ENCODE data around the gene KRTAP9-3. TPM values are rescaled to one million over a fixed set of nuclear protein-coding genes. Genes with fewer than 3 reads are reported as not detected.

The KRTAP9-3 gene
- total and polyA plus RNA-seq, 2 donors (not counting 3 experiments of a cell fraction or from before 2014, with no cell fraction given) = not detected

DNA sequence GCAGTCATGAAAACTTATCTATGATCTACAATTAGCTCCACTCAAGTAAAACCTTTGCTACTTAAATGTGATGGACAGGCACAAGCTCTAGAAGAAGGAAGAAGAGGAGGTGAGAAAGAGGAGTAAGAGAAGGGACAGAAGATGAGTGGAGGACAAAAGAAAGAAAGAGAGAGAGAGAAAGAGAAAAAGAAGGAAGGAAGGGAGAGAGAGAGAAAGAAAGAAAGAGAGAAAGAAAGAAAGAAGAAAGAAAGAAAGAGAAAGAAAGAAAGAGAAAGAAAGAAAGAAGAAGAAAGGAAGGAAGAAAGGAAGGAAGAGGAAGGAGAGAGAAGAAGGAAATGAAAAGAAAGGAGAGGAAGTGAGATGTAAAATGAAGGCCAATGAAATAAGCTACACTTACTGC, 2.2 kb upstream of the KRTAP9-3 start:
- H3K9me3 ChIP-seq (replicated peaks; ENCODE audit: control insufficient read depth, insufficient read depth, low read length) = no peaks in the 10 kb centered on the region
- intact Hi-C loops (cut with micrococcal nuclease) (no loop called here), dilution Hi-C loops (cut with MboI; ENCODE audit: extremely low pct_ligation_motif_present, low sequenced_read_pairs) (no loop called here)
- no peak for FAIRE-seq
- ChIA-PET CTCF (no interaction called here), POLR2A (no interaction called here)
- DNase-seq (ENCODE audit: low read depth, low spot score) = no peak
- H3K36me3 ChIP-seq (ENCODE audit: control insufficient read depth in 2 of 2, extremely low read depth in 1 of 2, insufficient read depth in 2 of 2, low read length in 2 of 2) = no peaks in the 10 kb centered on the region
- no peak overlapping the region for H3K9ac ChIP-seq (replicated peaks; ENCODE audit: extremely low read depth, insufficient read depth, low read length)
- H4K20me1 ChIP-seq (replicated peaks; ENCODE audit: control insufficient read depth, extremely low read depth, insufficient read depth, low read length) = no peaks in the 10 kb centered on the region
- no peak overlapping the region for H3K4me3 ChIP-seq (replicated peaks in 1 of 3; ENCODE audit: insufficient read depth in 1 of 3, low read depth in 1 of 3, low read length in 3 of 3)
- H3K9me1 ChIP-seq (replicated peaks; ENCODE audit: control insufficient read depth, extremely low read depth, insufficient read depth, low read length) = no peaks in the 10 kb centered on the region
- no peak overlapping the region for H2AFZ ChIP-seq (ENCODE audit: low read depth, low read length)
- BruUV-seq (replicated peaks) = no TSS peak
- H3K79me2 ChIP-seq (ENCODE audit: control insufficient read depth, insufficient read depth, low read length) = no peaks in the 10 kb centered on the region
- H3K27ac ChIP-seq (ENCODE audit: insufficient read depth, low read depth, low read length) = no peak overlapping the region
- no peaks in the 10 kb centered on the region for H3K27me3 ChIP-seq (ENCODE audit: control insufficient read depth in 2 of 2, insufficient read depth in 2 of 2, low read length in 2 of 2)
- no peak overlapping the region for H3K4me2 ChIP-seq (ENCODE audit: insufficient read depth, low read length)
- TF ChIP-seq, protein P1, sequence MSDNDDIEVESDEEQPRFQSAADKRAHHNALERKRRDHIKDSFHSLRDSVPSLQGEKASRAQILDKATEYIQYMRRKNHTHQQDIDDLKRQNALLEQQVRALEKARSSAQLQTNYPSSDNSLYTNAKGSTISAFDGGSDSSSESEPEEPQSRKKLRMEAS (IDR thresholded peaks at IDR 0.05; ENCODE audit: insufficient read depth, insufficient read length) = no peak
- TF ChIP-seq FOS (IDR thresholded peaks at IDR 0.05; ENCODE audit: borderline replicate concordance, insufficient read depth, low read length) = no peak
- no peak for TF ChIP-seq GATA2 (IDR thresholded peaks at IDR 0.05; ENCODE audit: insufficient read depth, insufficient read length, low read depth, low read length)
- TF ChIP-seq, protein P2, sequence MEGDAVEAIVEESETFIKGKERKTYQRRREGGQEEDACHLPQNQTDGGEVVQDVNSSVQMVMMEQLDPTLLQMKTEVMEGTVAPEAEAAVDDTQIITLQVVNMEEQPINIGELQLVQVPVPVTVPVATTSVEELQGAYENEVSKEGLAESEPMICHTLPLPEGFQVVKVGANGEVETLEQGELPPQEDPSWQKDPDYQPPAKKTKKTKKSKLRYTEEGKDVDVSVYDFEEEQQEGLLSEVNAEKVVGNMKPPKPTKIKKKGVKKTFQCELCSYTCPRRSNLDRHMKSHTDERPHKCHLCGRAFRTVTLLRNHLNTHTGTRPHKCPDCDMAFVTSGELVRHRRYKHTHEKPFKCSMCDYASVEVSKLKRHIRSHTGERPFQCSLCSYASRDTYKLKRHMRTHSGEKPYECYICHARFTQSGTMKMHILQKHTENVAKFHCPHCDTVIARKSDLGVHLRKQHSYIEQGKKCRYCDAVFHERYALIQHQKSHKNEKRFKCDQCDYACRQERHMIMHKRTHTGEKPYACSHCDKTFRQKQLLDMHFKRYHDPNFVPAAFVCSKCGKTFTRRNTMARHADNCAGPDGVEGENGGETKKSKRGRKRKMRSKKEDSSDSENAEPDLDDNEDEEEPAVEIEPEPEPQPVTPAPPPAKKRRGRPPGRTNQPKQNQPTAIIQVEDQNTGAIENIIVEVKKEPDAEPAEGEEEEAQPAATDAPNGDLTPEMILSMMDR (IDR thresholded peaks at IDR 0.05; ENCODE audit: extremely low read depth in 1 of 2, insufficient read depth in 1 of 2, low read depth in 1 of 2, low read length in 2 of 2) = no peak
- TF ChIP-seq POLR2AphosphoS5 (IDR thresholded peaks at IDR 0.05; ENCODE audit: insufficient read depth, low read depth, low read length) = no peak
- TF ChIP-seq EZH2 (IDR thresholded peaks at IDR 0.05; ENCODE audit: borderline replicate concordance, low read depth, low read length, severe bottlenecking) = no peak
- no peak for TF ChIP-seq POLR2A (IDR thresholded peaks at IDR 0.05; ENCODE audit: low read depth, low read length)
- no peak for TF ChIP-seq JUN (IDR thresholded peaks at IDR 0.05; ENCODE audit: borderline replicate concordance, insufficient read depth, insufficient read length, low read depth)
- TF ChIP-seq MYC (IDR thresholded peaks at IDR 0.05; ENCODE audit: low read depth, low read length) = no peak
- H3K4me1 ChIP-seq (ENCODE audit: control insufficient read depth, extremely low read depth, insufficient read depth, low read length) = no peaks in the 10 kb centered on the region
